ENCODE data around the gene MTFP1. TPM values are rescaled to one million over a fixed set of nuclear protein-coding genes. Genes with fewer than 3 reads are reported as not detected.

The MTFP1 gene
- polyA plus RNA-seq: 9.9 TPM
- long read RNA-seq, donor 1, partial matches to known transcripts: 0 of 8 reads
- long read RNA-seq, donor 1, other reads (novel, unspliced or antisense): 0 of 8 reads
- long read RNA-seq, donor 2, partial matches to known transcripts: 0 of 4 reads
- long read RNA-seq, donor 2, other reads (novel, unspliced or antisense): 0 of 4 reads
- long read RNA-seq, donor 3, transcript MTFP1-201 (4 exons, 1,370 nt): major isoform, 8 of 23 reads
- long read RNA-seq, donor 3, partial matches to known transcripts: 12 of 23 reads
- long read RNA-seq, donor 3, other reads (novel, unspliced or antisense): 0 of 23 reads
- long read RNA-seq, donor 4, partial matches to known transcripts: 0 of 1 reads
- long read RNA-seq, donor 4, other reads (novel, unspliced or antisense): 0 of 1 reads
- long read RNA-seq, donor 5, partial matches to known transcripts: 0 of 2 reads
- long read RNA-seq, donor 5, other reads (novel, unspliced or antisense): 0 of 2 reads
- long read RNA-seq, donor 6, partial matches to known transcripts: 0 of 5 reads
- long read RNA-seq, donor 6, other reads (novel, unspliced or antisense): 0 of 5 reads
- long read RNA-seq, donor 7, partial matches to known transcripts: 0 of 5 reads
- long read RNA-seq, donor 7, other reads (novel, unspliced or antisense): 0 of 5 reads
- long read RNA-seq, donor 8, transcript MTFP1-201 (4 exons, 1,370 nt): major isoform, 8 of 11 reads
- long read RNA-seq, donor 8, partial matches to known transcripts: 0 of 11 reads
- long read RNA-seq, donor 8, other reads (novel, unspliced or antisense): 0 of 11 reads
- long read RNA-seq, donor 9, transcript MTFP1-201 (4 exons, 1,370 nt): major isoform, 6 of 9 reads
- long read RNA-seq, donor 9, partial matches to known transcripts: 0 of 9 reads
- long read RNA-seq, donor 9, other reads (novel, unspliced or antisense): 0 of 9 reads
- long read RNA-seq, donor 10, transcript MTFP1-201 (4 exons, 1,370 nt): major isoform, 10 of 12 reads
- long read RNA-seq, donor 10, partial matches to known transcripts: 0 of 12 reads
- long read RNA-seq, donor 10, other reads (novel, unspliced or antisense): 0 of 12 reads
- long read RNA-seq, donor 11, partial matches to known transcripts: 0 of 8 reads
- long read RNA-seq, donor 11, other reads (novel, unspliced or antisense): 0 of 8 reads

GRCh38 chr22:30425616-30426387 lies at the start of gene MTFP1:
TSS of gene MTFP1 (plus strand) at chr22:30425768. CDS start at chr22:30425880, 112 bp downstream.
- H3K4me1 ChIP-seq (ENCODE audit: control insufficient read depth, insufficient read depth, low read length): peaks cover 32% of the 10 kb centered on the region

GRCh38 chr22:30380011-30380410 lies 45.6 kb upstream of the MTFP1 start:
- Histone ChIP-seq H3K27me3 (ENCODE audit: control insufficient read depth, insufficient read depth, low read length) (no peaks in the 10 kb centered on the region), H3K27ac (ENCODE audit: low read length) (no peak overlapping the region), H3K9me3 (ENCODE audit: control insufficient read depth, low read depth, low read length) (no peaks in the 10 kb centered on the region), H3K4me1 (ENCODE audit: control insufficient read depth, insufficient read depth, low read length) (no peaks in the 10 kb centered on the region), H3K4me3 (ENCODE audit: low read length) (no peak overlapping the region), H3K36me3 (ENCODE audit: control insufficient read depth, insufficient read depth, low read length) (peaks cover 25% of the 10 kb centered on the region)
- no CpG with 5 or more reads among the region's 20 CpGs for WGBS (ENCODE audit: insufficient coverage, low lambda C conversion rate)
- no peak for DNase-seq

More at GRCh38 chr22:30425616-30426387, at the start of gene MTFP1:
- Histone ChIP-seq H3K4me3 (ENCODE audit: low read length) (peak within 1 kb of the TSS; percentile 61), H3K27me3 (ENCODE audit: control insufficient read depth, insufficient read depth, low read length) (no peaks in the 10 kb centered on the region), H3K27ac (ENCODE audit: low read length) (peak within 1 kb of the TSS; percentile 99), H3K36me3 (ENCODE audit: control insufficient read depth, insufficient read depth, low read length) (no peaks in the 10 kb centered on the region), H3K9me3 (ENCODE audit: control insufficient read depth, low read depth, low read length) (no peaks in the 10 kb centered on the region)
- DNase-seq: peak in 1 of 2 donors; percentile 70
- WGBS (ENCODE audit: insufficient coverage, low lambda C conversion rate): no CpG with 5 or more reads among the region's 61 CpGs

GRCh38 chr22:30381264-30381663 lies 44.3 kb upstream of the MTFP1 start:
- H3K27ac ChIP-seq (ENCODE audit: low read length): no peak overlapping the region
- H3K4me1 ChIP-seq (ENCODE audit: control insufficient read depth, insufficient read depth, low read length): peaks cover 4% of the 10 kb centered on the region
- no peak for DNase-seq
- H3K9me3 ChIP-seq (ENCODE audit: control insufficient read depth, low read depth, low read length): no peaks in the 10 kb centered on the region
- no peaks in the 10 kb centered on the region for H3K27me3 ChIP-seq (ENCODE audit: control insufficient read depth, insufficient read depth, low read length)
- H3K4me3 ChIP-seq (ENCODE audit: low read length): no peak overlapping the region
- WGBS (ENCODE audit: insufficient coverage, low lambda C conversion rate): no CpG with 5 or more reads among the region's 12 CpGs
- peaks cover 25% of the 10 kb centered on the region for H3K36me3 ChIP-seq (ENCODE audit: control insufficient read depth, insufficient read depth, low read length)

- Histone ChIP-seq H3K4me3 (ENCODE audit: low read length) (no peak overlapping the region), H3K36me3 (ENCODE audit: control insufficient read depth, insufficient read depth, low read length) (peaks cover 24% of the 10 kb centered on the region), H3K4me1 (ENCODE audit: control insufficient read depth, insufficient read depth, low read length) (peaks cover 9% of the 10 kb centered on the region), H3K27me3 (ENCODE audit: control insufficient read depth, insufficient read depth, low read length) (no peaks in the 10 kb centered on the region), H3K9me3 (ENCODE audit: control insufficient read depth, low read depth, low read length) (no peaks in the 10 kb centered on the region), H3K27ac (ENCODE audit: low read length) (no peak overlapping the region)
- DNase-seq: no peak
- WGBS (ENCODE audit: insufficient coverage, low lambda C conversion rate): no CpG with 5 or more reads among the region's 5 CpGs
Measured at GRCh38 chr22:30382340-30382739, 43.2 kb upstream of the MTFP1 start.

- peaks cover 9% of the 10 kb centered on the region for H3K4me1 ChIP-seq (ENCODE audit: control insufficient read depth, insufficient read depth, low read length)
- peaks cover 24% of the 10 kb centered on the region for H3K36me3 ChIP-seq (ENCODE audit: control insufficient read depth, insufficient read depth, low read length)
- H3K27me3 ChIP-seq (ENCODE audit: control insufficient read depth, insufficient read depth, low read length): no peaks in the 10 kb centered on the region
- H3K9me3 ChIP-seq (ENCODE audit: control insufficient read depth, low read depth, low read length): no peaks in the 10 kb centered on the region
- H3K27ac ChIP-seq (ENCODE audit: low read length): no peak overlapping the region
- no peak for DNase-seq
- no peak overlapping the region for H3K4me3 ChIP-seq (ENCODE audit: low read length)
- WGBS (ENCODE audit: insufficient coverage, low lambda C conversion rate): no CpG with 5 or more reads among the region's 3 CpGs
Measured at GRCh38 chr22:30383061-30383460, 42.5 kb upstream of the MTFP1 start.

- Histone ChIP-seq H3K36me3 (ENCODE audit: control insufficient read depth, insufficient read depth, low read length) (peaks cover 18% of the 10 kb centered on the region), H3K27ac (ENCODE audit: low read length) (no peak overlapping the region), H3K4me3 (ENCODE audit: low read length) (no peak overlapping the region), H3K9me3 (ENCODE audit: control insufficient read depth, low read depth, low read length) (no peaks in the 10 kb centered on the region), H3K27me3 (ENCODE audit: control insufficient read depth, insufficient read depth, low read length) (no peaks in the 10 kb centered on the region), H3K4me1 (ENCODE audit: control insufficient read depth, insufficient read depth, low read length) (peaks cover 9% of the 10 kb centered on the region)
- no CpG with 5 or more reads among the region's 10 CpGs for WGBS (ENCODE audit: insufficient coverage, low lambda C conversion rate)
- no peak for DNase-seq
Measured at GRCh38 chr22:30385942-30386341, 39.6 kb upstream of the MTFP1 start.

GRCh38 chr22:30386608-30386959 lies 39.0 kb upstream of the MTFP1 start:
- peaks cover 14% of the 10 kb centered on the region for H3K36me3 ChIP-seq (ENCODE audit: control insufficient read depth, insufficient read depth, low read length)
- H3K4me1 ChIP-seq (ENCODE audit: control insufficient read depth, insufficient read depth, low read length): peaks cover 9% of the 10 kb centered on the region
- no CpG with 5 or more reads among the region's 10 CpGs for WGBS (ENCODE audit: insufficient coverage, low lambda C conversion rate)
- H3K27me3 ChIP-seq (ENCODE audit: control insufficient read depth, insufficient read depth, low read length): no peaks in the 10 kb centered on the region
- peak overlapping the region; percentile 45 for H3K4me3 ChIP-seq (ENCODE audit: low read length)
- no peak for DNase-seq
- H3K27ac ChIP-seq (ENCODE audit: low read length): no peak overlapping the region
- H3K9me3 ChIP-seq (ENCODE audit: control insufficient read depth, low read depth, low read length): no peaks in the 10 kb centered on the region

- no peaks in the 10 kb centered on the region for H3K9me3 ChIP-seq (ENCODE audit: control insufficient read depth, low read depth, low read length)
- no peak within 1 kb of the TSS for H3K27ac ChIP-seq (ENCODE audit: low read length)
- peaks cover 9% of the 10 kb centered on the region for H3K4me1 ChIP-seq (ENCODE audit: control insufficient read depth, insufficient read depth, low read length)
- H3K27me3 ChIP-seq (ENCODE audit: control insufficient read depth, insufficient read depth, low read length): no peaks in the 10 kb centered on the region
- peak; percentile 77 to 80 for DNase-seq
- no CpG with 5 or more reads among the region's 95 CpGs for WGBS (ENCODE audit: insufficient coverage, low lambda C conversion rate)
- peak within 1 kb of the TSS; percentile 45 for H3K4me3 ChIP-seq (ENCODE audit: low read length)
- peaks cover 14% of the 10 kb centered on the region for H3K36me3 ChIP-seq (ENCODE audit: control insufficient read depth, insufficient read depth, low read length)
Measured at GRCh38 chr22:30386960-30387827, 38.4 kb upstream of the MTFP1 start, which contains the start of gene RNF215. TSS of gene RNF215 (minus strand) at chr22:30387411. CDS start at chr22:30387313, 98 bp downstream.
